GM23338 (cell line): ENCODE results near the gene ISLR2.

ENCODE experiments used
- CREB1 ChIP-seq: fragments of 250-450 bp; sonication (Bioruptor Pico); IDR thresholded peaks from 2 replicates; pipeline ENCODE4 v1.5.0; 2020; ENCODE audit warnings: low read depth, mild to moderate bottlenecking, moderate library complexity
- CTCF ChIP-seq, 2 experiments: fragments of 200-600 bp in 1 of 2; sonication (generic) in 1 of 2; conservative IDR thresholded peaks; 2 replicates each; pipeline versions ENCODE4 v1.5.1 to v1.6.1; 2016 to 2017; ENCODE audit warnings: antibody characterized with exemption in 2 of 2, low read depth in 2 of 2, mild to moderate bottlenecking in 2 of 2, moderate library complexity in 1 of 2
- ETS1 ChIP-seq: IDR thresholded peaks from 2 replicates; pipeline ENCODE4 v1.6.1; 2016; ENCODE audit warnings: antibody characterized with exemption
- EZH2 ChIP-seq: fragments of 200-600 bp; sonication (generic); IDR thresholded peaks from one replicate; pipeline ENCODE4 v1.8.0; 2017; ENCODE audit warnings: antibody characterized with exemption, mild to moderate bottlenecking, low read depth; ENCODE audit not compliant: unreplicated experiment
- EZH2phosphoT487 ChIP-seq: fragments of 200-600 bp; sonication (generic); IDR thresholded peaks from one replicate; pipeline ENCODE4 v1.8.1; 2018; ENCODE audit warnings: antibody characterized with exemption; ENCODE audit not compliant: unreplicated experiment
- JUNB ChIP-seq: IDR thresholded peaks from one replicate; pipeline ENCODE4 v1.6.1; 2016; ENCODE audit warnings: antibody characterized with exemption; ENCODE audit not compliant: unreplicated experiment
- POLR2AphosphoS5 ChIP-seq: IDR thresholded peaks from 2 replicates; pipeline ENCODE4 v1.6.1; 2016; ENCODE audit warnings: antibody characterized with exemption, low read depth
- REST ChIP-seq: IDR thresholded peaks from one replicate; pipeline ENCODE4 v1.6.1; 2018; ENCODE audit warnings: antibody characterized with exemption; ENCODE audit not compliant: unreplicated experiment
- STAT1 ChIP-seq: IDR thresholded peaks from one replicate; pipeline ENCODE4 v1.6.1; 2016; ENCODE audit warnings: antibody characterized with exemption; ENCODE audit not compliant: unreplicated experiment
- ZNF114 ChIP-seq: fragments of 250-450 bp; sonication (Bioruptor Pico); IDR thresholded peaks from 2 replicates; pipeline ENCODE4 v1.5.0; 2020; ENCODE audit warnings: mild to moderate bottlenecking, moderate library complexity
- ZNF331 ChIP-seq: fragments of 250-450 bp; sonication (Bioruptor Pico); IDR thresholded peaks from 2 replicates; pipeline ENCODE4 v1.5.0; 2020; ENCODE audit warnings: low read depth, mild to moderate bottlenecking, moderate library complexity
- ZNF462 ChIP-seq: fragments of 250-450 bp; sonication (Bioruptor Pico); IDR thresholded peaks from 2 replicates; pipeline ENCODE4 v1.5.0; 2020; ENCODE audit warnings: mild to moderate bottlenecking, moderate library complexity

- peak; percentile 99 for TF ChIP-seq EZH2
- TF ChIP-seq CTCF (conservative IDR thresholded peaks at IDR 0.05; ENCODE audit: low read depth in 2 of 2): no peak
- no peak for TF ChIP-seq POLR2AphosphoS5
- TF ChIP-seq EZH2phosphoT487: peak; percentile 95
- TF ChIP-seq CREB1 (CRISPR knock-in tag): no peak
- no peak for TF ChIP-seq REST
- no peak for TF ChIP-seq STAT1
- TF ChIP-seq JUNB: no peak
- no peak for TF ChIP-seq ETS1
- TF ChIP-seq ZNF114 (CRISPR knock-in tag): no peak
- no peak for TF ChIP-seq ZNF331 (CRISPR knock-in tag)
- TF ChIP-seq ZNF462 (CRISPR knock-in tag): no peak
Observed at GRCh38 chr15:74130155-74130848, at the start of gene ISLR2.
